Measurements from ENCODE around the gene ZNF865.

The ZNF865 gene

GRCh38 chr19:55663846-55664536 is 58.5 kb downstream of the ZNF865 start:
- no peak for DNase-seq

GRCh38 chr19:55666343-55667005 is 61.0 kb downstream of the ZNF865 start:
- DNase-seq: no peak
